Activated CD4-positive, alpha-beta T cell treated with anti-CD3 and anti-CD28 coated beads, Interleukin-10, Interleukin-2, amounts not matched to agents 100 ng/mL and 50 ng/mL, durations not matched to agents 16 hours and 8 hours (primary cell): ENCODE data around the gene ADA.
"Not testable (repeated sequence)": the region's sequence is repeated elsewhere in the genome, so short reads cannot be mapped to it uniquely, and the experiment has no call there.

Experiments used
- DNase-seq: peaks from one replicate; pipeline ENCODE4 v3.0.0-alpha.2; 2020

ADA gene

DNA sequence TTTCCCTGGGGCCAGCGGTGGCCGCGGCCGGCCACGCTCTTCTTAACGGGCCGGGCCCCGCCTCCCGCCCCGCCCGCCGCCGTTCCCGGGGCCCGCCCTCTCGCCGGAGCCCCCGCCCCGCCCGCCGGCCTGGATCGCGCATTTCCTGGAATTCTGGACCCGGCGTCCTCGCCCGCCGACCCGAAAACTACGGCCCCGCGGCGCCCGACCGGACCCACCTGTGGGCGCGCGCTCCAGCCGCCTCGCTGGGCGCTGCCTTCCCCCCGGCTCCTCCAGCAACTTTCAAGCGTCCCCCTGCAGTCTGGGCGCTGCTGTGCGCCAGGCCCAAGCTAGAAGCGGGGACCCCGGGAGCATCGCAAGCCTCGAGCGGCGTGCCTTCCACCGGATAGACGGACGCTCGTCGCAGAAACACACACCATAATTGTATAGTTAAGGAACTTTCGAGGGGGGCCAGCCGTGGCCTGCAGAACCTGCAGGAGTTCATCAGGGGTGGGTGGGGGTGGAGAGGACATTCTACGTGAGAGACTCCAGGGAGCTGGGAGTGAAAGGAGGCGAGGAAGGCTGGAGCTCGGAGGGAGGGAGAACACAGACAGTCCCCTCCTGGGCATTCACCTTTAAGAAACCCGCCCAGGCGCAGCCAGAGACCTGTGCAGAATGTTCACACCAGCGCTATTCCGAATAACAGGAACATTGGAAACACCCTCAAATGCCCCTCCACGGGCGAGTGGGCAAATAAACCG lies at the start of gene ADA:
Gene ADA, minus strand, starts transcription at position 16 of the 740 bp plus-strand sequence. CDS start 92 bp downstream, outside the sequence.
- DNase-seq: peak; percentile 48

GRCh38 chr20:44700306-44700705 lies 48.8 kb upstream of the ADA start:
- DNase-seq: no peak

DNA sequence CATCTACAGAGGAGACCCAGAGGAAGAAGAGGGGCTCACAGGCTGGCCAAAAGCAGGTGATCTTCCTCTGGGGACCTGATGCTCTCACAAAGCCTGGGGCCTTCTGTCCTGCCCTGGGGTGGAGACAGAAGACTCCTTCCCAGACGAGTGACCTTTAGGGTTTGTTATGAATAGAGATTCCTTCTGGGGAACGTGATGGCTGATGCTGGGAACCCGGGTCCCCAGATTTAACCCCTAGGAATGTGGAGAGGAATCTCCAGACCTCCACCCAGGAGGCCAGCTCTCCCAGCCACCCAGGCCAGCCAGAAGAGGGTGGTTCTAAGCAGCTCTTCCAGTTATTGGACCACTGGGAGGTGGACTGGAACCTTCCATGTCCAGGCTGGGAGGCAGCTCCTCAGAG lies 46.9 kb upstream of the ADA start:
- DNase-seq: no peak

- not testable (repeated sequence) for DNase-seq
Measured at GRCh38 chr20:44697041-44697440, 45.5 kb upstream of the ADA start.

DNA sequence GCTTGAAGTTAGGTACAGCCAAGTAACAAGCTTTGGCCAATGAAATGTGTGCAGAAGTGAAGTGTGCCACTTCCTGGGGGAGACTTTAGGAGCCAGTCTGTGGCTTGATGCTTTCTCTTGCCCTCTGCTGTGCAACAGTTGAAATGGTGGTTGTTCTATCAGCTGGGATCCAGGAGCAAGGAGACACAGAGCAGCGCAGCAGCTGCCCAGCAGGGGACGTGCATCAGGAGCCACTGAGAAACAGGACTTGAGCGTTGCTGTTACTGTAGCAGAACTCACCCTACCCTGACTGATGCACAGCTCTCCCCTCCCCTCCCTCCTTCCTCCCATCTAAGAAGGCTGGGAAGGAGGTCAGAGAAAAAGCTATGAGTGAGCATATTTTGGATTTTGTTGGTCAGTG lies 44.8 kb upstream of the ADA start:
- DNase-seq: no peak

GRCh38 chr20:44695674-44696300 lies 44.3 kb upstream of the ADA start:
- no peak for DNase-seq

- no peak for DNase-seq
Measured at GRCh38 chr20:44695295-44695673, 43.8 kb upstream of the ADA start.

- DNase-seq: no peak
Measured at GRCh38 chr20:44694159-44694558, 42.7 kb upstream of the ADA start.

DNA sequence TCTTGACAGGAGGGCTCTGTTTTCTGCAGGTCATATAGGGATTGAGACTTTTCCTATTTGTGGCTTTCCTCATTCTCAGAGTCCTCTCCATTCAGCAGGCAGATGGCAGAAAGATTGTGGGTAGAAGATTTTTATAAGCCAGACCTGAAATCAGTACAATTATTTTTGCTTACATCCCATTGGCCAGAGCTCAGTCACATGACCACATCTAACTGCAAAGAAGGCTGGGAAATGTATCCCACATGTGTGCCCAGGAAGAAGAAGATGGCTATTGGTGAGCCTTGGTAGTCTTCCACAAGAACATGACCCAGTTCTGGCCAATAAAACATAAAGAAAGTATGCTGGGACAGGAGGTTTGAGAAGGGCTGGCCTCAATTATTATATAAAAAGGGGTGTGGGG lies 42.1 kb upstream of the ADA start:
- DNase-seq: no peak

DNA sequence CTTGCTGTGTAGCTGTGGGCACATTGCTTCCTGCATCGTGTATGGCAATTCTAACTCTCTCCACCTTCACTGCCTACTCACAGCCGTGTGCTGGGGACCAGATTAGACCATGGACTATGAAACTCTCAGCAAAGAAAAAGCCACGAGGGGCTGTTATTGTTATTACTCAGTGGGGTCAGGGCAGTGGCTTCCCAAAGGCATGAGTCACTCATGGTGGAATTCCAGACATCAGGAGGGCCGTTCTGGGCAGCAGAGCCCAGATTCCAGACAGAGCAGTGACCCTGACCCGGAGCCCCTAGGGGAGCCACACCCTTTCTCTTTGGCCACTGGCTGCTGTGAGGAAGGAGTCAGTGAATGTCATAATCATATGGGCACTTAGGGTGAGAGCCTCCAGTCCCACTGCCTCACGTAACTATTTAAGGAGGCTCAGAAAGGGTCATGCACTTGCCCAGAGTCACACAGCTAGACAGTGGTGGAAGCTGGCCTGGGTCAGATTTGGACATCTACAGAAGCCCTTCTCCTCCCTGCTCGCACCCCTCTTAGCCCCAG lies 41.5 kb upstream of the ADA start:
- DNase-seq: no peak

DNA sequence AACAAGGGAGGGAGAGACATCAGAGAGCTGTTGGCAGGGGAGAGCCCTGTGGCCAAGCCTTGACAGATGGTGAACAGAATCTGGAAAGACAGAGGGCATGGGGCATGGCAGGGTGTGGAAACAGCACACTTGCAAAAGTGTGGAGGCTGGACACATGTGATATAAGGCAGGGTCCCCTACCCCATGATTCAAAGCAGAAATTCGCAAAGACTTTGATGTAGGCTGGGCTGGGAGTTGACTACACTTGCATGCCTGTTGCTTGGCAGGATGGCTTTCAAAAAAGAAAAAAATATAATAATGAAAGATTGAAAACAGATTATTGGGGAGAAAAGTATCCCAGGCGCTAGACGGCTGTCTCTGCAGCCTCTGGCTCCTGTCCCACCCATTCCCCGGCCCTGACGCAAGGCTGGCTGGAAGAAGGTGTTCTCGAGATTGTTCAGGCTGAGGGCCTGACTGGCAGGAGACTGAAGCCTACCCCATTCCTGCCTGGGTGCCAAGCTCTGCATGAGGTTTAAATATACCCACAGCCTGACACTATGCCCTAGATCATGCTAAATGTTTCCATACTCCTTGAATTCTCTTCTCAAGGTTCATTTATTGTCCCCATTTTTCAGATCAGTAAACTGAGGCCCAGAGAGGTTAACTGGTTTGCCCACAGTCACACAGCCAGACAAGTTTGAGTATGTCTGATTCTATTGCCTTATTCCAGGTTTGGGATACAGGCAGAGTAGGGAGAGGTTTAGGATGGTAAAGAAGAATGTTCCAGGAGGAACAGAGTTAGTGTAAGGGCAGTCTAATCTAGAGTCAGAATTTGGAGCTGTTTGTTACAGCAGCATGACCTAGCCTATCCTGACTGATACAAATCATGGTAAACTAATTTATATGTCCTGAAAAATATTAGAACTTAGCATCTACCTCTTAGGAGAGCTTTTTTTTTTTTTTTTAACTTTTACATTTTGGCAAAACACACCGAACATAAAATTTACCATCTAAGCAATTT lies 40.2 kb upstream of the ADA start:
- no peak for DNase-seq

DNA sequence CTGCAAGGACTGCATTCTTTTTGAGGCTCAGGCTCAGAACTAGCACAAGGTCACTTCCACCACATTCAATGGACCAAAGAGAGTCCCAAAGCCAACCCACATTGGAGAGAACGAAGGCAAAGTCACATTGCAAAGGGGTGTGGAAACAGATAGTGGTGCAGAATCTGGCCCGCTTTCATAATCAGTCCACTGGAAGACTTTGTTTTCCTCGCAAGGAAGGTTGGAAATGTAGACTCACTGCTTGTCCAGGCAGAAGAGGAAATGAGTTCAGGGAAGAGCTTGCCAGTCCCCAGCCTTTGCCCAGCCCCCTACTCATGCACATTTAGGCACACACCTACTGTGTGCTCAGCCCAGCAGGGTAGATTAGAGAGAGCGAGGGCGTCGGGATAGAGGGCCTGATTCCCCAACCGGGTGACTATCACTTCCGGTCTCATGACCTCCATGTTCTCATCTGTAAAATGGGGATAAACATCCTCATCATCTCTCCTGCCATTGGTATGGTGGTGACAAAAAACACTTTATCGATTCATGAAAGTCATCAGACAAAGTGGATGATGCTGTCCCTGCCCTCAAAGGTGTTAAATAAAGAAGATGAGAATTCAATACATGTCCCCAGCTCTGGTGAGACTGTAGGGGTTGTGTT lies 39.4 kb upstream of the ADA start:
- no peak for DNase-seq

- DNase-seq: no peak
Measured at GRCh38 chr20:44689809-44690208, 38.3 kb upstream of the ADA start.

DNA sequence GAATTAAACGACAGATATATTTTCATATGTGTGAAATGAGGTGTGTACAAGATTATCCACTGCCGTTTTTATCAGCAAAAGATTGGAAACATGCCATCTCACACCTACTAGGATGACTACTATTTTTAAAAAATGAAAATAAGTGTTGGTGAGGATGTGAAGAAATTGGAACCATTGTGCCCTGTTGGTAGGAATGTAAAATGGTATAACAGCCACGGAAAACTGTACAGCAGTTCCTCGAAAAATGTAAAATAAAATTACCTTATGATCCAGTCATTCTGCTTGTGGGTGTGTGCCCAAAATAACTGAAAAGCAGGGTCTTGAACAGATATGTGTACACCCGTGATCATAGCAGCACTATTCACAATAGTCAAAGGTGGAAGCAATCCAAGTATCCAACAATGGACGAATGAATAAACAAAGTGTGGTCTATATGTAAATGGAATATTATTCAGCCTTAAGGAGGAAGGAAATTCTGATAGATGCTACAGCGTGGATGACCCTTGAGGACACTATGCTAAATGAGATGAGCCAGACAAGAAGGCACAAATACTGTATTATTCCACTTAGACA lies 36.6 kb upstream of the ADA start:
- DNase-seq: no peak

GRCh38 chr20:44686934-44687333 lies 35.4 kb upstream of the ADA start:
- DNase-seq: no peak

DNA sequence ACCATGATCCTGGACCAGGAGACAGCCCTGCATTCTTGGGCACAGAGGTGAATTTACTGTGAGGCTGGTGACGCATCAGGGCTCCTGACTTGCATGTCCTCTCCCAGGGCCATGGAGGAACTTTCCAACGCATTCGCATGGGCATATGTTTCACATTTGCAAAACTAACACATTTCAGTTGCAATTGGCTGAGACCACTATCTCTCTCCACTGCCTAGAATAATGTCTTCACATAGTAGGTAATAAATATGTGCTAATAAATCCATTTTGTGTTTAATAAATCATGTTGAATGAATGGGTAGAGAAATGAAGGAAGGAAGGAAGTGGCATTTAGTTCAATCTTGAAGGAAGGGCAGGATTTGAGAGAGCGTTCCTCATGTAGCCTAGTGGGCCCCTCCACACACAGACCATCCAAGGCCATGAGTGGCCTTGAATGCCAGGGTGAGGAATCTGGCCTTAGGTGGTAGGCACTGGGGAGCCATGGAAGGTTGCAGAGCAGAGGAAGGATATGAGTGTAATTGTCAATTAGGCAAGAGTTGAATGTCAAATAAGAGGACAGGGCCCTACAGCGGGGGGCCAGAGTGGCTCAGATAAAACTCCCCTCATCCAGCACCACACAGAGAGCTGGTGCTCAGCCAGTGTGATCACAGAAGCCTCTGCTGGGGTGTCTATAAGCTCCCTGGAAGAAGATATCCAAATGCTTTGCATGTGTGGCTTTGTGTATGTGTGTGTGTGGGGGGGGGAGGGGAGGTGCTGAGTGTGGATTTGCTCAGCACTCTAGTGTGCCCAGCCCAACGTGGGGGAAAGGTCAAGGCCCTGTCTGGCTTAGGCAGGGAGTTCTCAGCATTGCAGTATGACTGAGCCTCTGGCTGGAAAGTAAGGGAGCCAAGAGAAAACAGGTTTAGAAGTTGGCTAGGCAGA lies 32.8 kb upstream of the ADA start:
- no peak for DNase-seq

DNA sequence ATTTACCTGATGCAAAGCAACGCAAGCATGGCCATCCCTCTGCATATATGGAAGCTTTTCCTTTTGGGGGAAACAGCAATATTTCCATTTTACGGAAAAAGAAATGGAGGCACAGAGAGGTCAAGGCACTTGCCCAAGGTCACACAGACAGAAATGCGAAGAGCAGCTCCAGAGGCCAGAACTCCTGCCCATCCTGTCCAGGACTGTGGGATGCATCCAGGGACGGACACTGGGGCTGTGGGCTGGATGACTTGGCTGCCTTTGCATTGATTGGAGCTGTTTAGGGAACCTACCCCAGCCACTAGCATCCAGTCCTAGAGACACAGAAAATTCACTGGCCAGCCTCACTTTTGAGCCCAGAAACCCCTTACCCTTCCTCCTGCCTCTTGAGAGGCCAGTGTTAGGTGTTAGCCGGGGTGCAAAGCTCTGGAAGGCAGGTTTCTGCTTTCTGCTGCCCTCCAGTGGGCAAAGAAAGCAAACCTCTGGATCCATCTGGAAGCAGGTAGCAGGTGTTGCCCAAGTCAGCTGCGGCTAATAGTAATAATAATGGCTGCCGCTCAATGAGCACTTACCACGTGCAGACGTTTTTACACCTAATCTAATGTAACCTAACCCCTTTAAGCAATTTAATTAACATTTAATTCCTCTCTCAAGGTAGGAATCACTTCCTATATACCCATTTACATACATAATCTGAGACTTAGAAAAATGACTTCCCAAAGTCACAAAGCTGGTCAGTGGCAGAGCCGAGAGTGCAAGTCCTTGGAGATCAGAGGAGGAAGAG lies 32.0 kb upstream of the ADA start:
- peak; percentile 59 for DNase-seq

DNA sequence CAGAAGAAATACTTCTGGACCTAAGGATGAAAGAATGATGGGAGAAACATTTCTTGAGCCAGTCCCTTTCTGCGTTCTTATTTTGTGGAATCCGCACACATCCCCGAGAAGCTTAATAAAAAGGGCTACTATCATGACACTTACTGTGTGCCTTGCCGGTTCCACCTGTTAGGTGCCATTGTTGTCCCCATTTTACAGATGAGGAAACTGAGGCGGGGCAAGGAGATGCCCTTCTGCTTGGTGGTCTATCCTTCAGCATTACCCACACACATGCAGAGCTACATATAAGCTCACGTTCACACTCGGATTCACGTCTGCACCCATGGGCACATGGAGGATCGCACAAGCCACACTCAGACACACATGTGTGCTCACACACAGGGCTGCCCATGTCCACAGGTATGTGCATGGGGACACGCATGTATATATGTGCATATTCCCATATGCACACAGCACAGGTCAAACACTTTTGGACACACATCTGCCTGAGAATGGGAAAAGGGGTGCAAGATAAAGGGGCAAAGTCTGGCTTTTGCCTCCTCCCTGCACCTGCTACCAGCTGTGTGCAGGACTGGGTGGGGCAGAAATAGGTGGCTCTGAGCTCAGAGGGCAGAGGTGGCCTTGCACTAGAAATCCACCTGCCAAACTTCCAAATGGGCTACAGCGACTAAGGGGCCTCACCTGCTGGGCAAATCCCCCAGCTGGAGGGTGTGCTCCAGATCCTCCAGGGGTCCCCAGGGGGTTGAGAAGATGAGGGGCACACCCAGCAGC lies 30.5 kb upstream of the ADA start:
- DNase-seq: no peak

- DNase-seq: no peak
Measured at GRCh38 chr20:44678990-44679611, 27.6 kb upstream of the ADA start.
